HepG2 (cell line): ENCODE results near the gene RAB3B. TPM values are rescaled to one million over a fixed set of nuclear protein-coding genes. Genes with fewer than 3 reads are reported as not detected.

Source experiments
- FOXO1 ChIP-seq: sonication (generic); formaldehyde crosslinking; IDR thresholded peaks from 2 replicates; pipeline ENCODE4 v1.4.0; 2020; ENCODE audit warnings: missing genetic modification reagents
- FOXP1 ChIP-seq, 2 experiments: fragments of 450-650 bp in 1 of 2; IDR thresholded peaks; 2 replicates each; pipeline ENCODE4 v1.6.1; 2017 to 2018; ENCODE audit warnings: antibody characterized with exemption in 1 of 2
- ISX ChIP-seq: sonication (generic); formaldehyde crosslinking; conservative IDR thresholded peaks from 2 replicates; pipeline ENCODE4 v1.5.0; 2020; ENCODE audit warnings: missing genetic modification reagents
- NAIF1 ChIP-seq: sonication (generic); formaldehyde crosslinking; IDR thresholded peaks from 2 replicates; pipeline ENCODE4 v1.5.0; 2020; ENCODE audit warnings: mild to moderate bottlenecking, missing genetic modification reagents, borderline replicate concordance
- RBFOX2 ChIP-seq: fragments of 200-400 bp; formaldehyde crosslinking; IDR thresholded peaks from 2 replicates; pipeline ENCODE4 v1.6.1; 2017; ENCODE audit warnings: low read depth, mild to moderate bottlenecking, low read length
- SALL1 ChIP-seq: sonication (generic); formaldehyde crosslinking; IDR thresholded peaks from 2 replicates; pipeline ENCODE4 v1.8.0; 2022; ENCODE audit warnings: mild to moderate bottlenecking, missing genetic modification reagents
- SNAI1 ChIP-seq: sonication (generic); formaldehyde crosslinking; IDR thresholded peaks from 2 replicates; pipeline ENCODE4 v1.5.0; 2020; ENCODE audit warnings: mild to moderate bottlenecking, missing genetic modification reagents, borderline replicate concordance
- SOX6 ChIP-seq, 2 experiments: fragments of 450-650 bp in 1 of 2; sonication (generic) in 1 of 2; formaldehyde crosslinking in 1 of 2; IDR thresholded peaks; 2 replicates each; pipeline versions ENCODE4 v1.4.0 to v1.6.1; 2017 to 2020; ENCODE audit warnings: antibody characterized with exemption in 1 of 2, mild to moderate bottlenecking in 1 of 2, missing genetic modification reagents in 1 of 2
- ZBTB7A ChIP-seq: sonication (generic); formaldehyde crosslinking; IDR thresholded peaks from 2 replicates; pipeline ENCODE4 v1.8.0; 2022; ENCODE audit warnings: mild to moderate bottlenecking, missing genetic modification reagents
- ZC3H4 ChIP-seq: sonication (generic); formaldehyde crosslinking; IDR thresholded peaks from 2 replicates; pipeline ENCODE4 v1.4.0; 2020; ENCODE audit warnings: missing genetic modification reagents, borderline replicate concordance
- ZFP36 ChIP-seq: fragments of 150-350 bp; IDR thresholded peaks from 2 replicates; pipeline ENCODE4 v1.6.1; 2018; ENCODE audit warnings: borderline replicate concordance, low read length, low read depth; ENCODE audit not compliant: partially characterized antibody
- ZMYM2 ChIP-seq: sonication (generic); formaldehyde crosslinking; IDR thresholded peaks from 2 replicates; pipeline ENCODE4 v1.8.0; 2022; ENCODE audit warnings: mild to moderate bottlenecking, missing genetic modification reagents
- ZNF20 ChIP-seq: sonication (generic); formaldehyde crosslinking; IDR thresholded peaks from 2 replicates; pipeline ENCODE4 v1.4.0; 2020; ENCODE audit warnings: mild to moderate bottlenecking, moderate library complexity, missing genetic modification reagents
- ZNF335 ChIP-seq: sonication (generic); formaldehyde crosslinking; IDR thresholded peaks from 2 replicates; pipeline ENCODE4 v1.4.0; 2020; ENCODE audit warnings: missing genetic modification reagents
- ZNF674 ChIP-seq: sonication (generic); formaldehyde crosslinking; IDR thresholded peaks from 2 replicates; pipeline ENCODE4 v1.5.0; 2020; ENCODE audit warnings: low read depth, mild to moderate bottlenecking, missing genetic modification reagents
- ZSCAN21 ChIP-seq: sonication (generic); formaldehyde crosslinking; IDR thresholded peaks from 2 replicates; pipeline ENCODE4 v1.8.0; 2022; ENCODE audit warnings: mild to moderate bottlenecking, missing genetic modification reagents, moderate library complexity, borderline replicate concordance
- polyA plus RNA-seq, 8 experiments: library from polyadenylated mRNA; depleted of rRNA in 3 of 8; stranded (reverse) in 7 of 8; unstranded in 1 of 8; fragments of >200 nt; fragmentation: Illumina TruSeq in 4 of 8; extraction: Trizol in 4 of 8; gene quantifications; 2 replicates each; pipeline versions ENCODE4 v1.2.1 to v1.2.3, GENCODE V29; 2011 to 2016; ENCODE audit warnings: low read depth in 4 of 8, missing spikeins in 1 of 8, mixed read lengths in 1 of 8; ENCODE audit not compliant: insufficient read depth in 1 of 8
- total RNA-seq, 5 experiments: library from RNA; depleted of rRNA; stranded (reverse); fragments of >200 nt; fragmentation: Illumina TruSeq; extraction: Trizol; gene quantifications; 2 replicates each; pipeline ENCODE4 v1.2.3, GENCODE V29; 2016; ENCODE audit warnings: low read depth in 1 of 5
- TF ChIP-seq, protein P1 (sequence below): sonication (generic); formaldehyde crosslinking; IDR thresholded peaks from 2 replicates; pipeline ENCODE4 v1.5.1; 2020; ENCODE audit warnings: mild to moderate bottlenecking, missing genetic modification reagents
- TF ChIP-seq, protein P2 (sequence below): sonication (generic); formaldehyde crosslinking; IDR thresholded peaks from 2 replicates; pipeline ENCODE4 v1.4.0; 2020; ENCODE audit warnings: missing genetic modification reagents; ENCODE audit errors: not compliant biosample characterization
- TF ChIP-seq, protein P3 (sequence below): sonication (generic); formaldehyde crosslinking; IDR thresholded peaks from 2 replicates; pipeline ENCODE4 v1.4.0; 2020; ENCODE audit warnings: missing genetic modification reagents
- TF ChIP-seq, protein P4 (sequence below): sonication (generic); formaldehyde crosslinking; IDR thresholded peaks from 2 replicates; pipeline ENCODE4 v1.8.0; 2022; ENCODE audit warnings: missing genetic modification reagents, low read depth, mild to moderate bottlenecking, borderline replicate concordance

RAB3B gene
- total and polyA plus RNA-seq, 2 of the 13 experiments (the other 11 are each of a cell fraction or from before 2014, with no cell fraction given), result 1.0 to 1.2 TPM

DNA sequence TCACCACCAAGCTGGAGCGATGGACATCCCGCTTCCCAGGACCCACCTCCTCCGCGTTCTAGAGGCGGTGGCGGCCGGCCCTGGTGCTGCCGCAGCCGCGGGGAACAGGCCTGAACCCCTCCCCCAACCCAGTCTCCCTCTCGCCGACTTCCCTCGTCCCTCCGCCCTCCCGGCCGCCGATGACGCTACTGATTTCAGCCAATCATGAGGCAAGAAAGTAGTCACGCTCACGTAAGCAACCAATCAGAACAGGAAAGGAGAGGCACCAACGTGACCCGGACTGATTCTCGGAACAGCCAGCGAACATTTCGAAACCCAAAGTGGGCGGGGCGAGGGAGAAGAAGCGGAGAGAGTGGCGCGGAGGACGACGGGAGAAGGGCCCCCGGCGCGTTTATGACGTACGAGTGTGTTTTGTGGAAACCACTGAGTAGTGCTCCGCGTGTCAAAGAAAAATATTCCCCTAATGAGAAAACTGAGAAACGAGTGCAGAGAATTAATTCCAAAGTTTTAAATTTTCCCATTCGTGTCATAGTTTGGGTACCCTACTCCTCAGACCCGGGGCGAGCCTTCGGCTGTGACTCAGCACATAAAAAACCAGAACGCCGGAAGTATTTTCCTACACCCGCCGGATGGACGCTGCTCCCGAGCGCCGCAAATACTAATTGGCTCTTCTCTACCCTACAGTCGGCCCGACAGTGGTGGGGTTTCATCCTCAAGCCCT is 111.7 kb downstream of the RAB3B start, which contains the start of gene NRDC (continued):
- TF ChIP-seq ZC3H4, result 0 out of 2 replicates have a peak, but pooled peaks have one; percentile 37
- TF ChIP-seq, protein P1, sequence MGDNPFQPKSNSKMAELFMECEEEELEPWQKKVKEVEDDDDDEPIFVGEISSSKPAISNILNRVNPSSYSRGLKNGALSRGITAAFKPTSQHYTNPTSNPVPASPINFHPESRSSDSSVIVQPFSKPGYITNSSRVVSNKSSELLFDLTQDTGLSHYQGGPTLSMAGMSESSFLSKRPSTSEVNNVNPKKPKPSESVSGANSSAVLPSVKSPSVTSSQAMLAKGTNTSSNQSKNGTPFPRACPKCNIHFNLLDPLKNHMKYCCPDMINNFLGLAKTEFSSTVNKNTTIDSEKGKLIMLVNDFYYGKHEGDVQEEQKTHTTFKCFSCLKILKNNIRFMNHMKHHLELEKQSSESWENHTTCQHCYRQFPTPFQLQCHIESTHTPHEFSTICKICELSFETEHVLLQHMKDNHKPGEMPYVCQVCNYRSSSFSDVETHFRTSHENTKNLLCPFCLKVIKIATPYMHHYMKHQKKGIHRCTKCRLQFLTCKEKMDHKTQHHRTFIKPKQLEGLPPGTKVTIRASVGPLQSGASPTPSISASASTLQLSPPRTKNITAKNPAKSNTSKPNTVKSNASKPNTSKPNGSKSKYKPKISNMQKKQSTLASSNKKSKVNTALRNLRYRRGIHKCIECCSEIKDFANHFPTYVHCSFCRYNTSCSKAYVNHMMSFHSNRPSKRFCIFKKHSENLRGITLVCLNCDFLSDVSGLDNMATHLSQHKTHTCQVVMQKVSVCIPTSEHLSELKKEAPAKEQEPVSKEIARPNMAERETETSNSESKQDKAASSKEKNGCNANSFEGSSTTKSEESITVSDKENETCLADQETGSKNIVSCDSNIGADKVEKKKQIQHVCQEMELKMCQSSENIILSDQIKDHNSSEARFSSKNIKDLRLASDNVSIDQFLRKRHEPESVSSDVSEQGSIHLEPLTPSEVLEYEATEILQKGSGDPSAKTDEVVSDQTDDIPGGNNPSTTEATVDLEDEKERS, result 0 out of 2 replicates have a peak, but pooled peaks have one; percentile 78
- TF ChIP-seq ZMYM2 (CRISPR knock-in tag), result no peak
- TF ChIP-seq, protein P2, sequence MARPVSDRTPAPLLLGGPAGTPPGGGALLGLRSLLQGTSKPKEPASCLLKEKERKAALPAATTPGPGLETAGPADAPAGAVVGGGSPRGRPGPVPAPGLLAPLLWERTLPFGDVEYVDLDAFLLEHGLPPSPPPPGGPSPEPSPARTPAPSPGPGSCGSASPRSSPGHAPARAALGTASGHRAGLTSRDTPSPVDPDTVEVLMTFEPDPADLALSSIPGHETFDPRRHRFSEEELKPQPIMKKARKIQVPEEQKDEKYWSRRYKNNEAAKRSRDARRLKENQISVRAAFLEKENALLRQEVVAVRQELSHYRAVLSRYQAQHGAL (CRISPR knock-in tag), result no peak
- TF ChIP-seq, protein P3, sequence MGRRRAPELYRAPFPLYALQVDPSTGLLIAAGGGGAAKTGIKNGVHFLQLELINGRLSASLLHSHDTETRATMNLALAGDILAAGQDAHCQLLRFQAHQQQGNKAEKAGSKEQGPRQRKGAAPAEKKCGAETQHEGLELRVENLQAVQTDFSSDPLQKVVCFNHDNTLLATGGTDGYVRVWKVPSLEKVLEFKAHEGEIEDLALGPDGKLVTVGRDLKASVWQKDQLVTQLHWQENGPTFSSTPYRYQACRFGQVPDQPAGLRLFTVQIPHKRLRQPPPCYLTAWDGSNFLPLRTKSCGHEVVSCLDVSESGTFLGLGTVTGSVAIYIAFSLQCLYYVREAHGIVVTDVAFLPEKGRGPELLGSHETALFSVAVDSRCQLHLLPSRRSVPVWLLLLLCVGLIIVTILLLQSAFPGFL, result no peak
- TF ChIP-seq FOXO1 (CRISPR knock-in tag), result peak; percentile 35; the same call in 1 of the 2 replicates
- TF ChIP-seq ZNF20 (CRISPR knock-in tag), result no peak
- TF ChIP-seq FOXP1 (IDR thresholded peaks at IDR 0.05), result no peak
- peak; percentile 36; the same call in 1 of the 2 replicates for TF ChIP-seq FOXP1 (CRISPR knock-in tag; IDR thresholded peaks at IDR 0.05)
- TF ChIP-seq SNAI1 (CRISPR knock-in tag), result no peak
- TF ChIP-seq RBFOX2, result peak; percentile 78
- TF ChIP-seq SALL1 (CRISPR knock-in tag), result peak; percentile 70
- TF ChIP-seq ISX (CRISPR knock-in tag), result no peak
- no peak for TF ChIP-seq SOX6 (IDR thresholded peaks at IDR 0.05)
- TF ChIP-seq SOX6 (CRISPR knock-in tag; IDR thresholded peaks at IDR 0.05), result 0 out of 2 replicates have a peak, but pooled peaks have one; percentile 23
- TF ChIP-seq NAIF1 (CRISPR knock-in tag), result peak; percentile 91
- TF ChIP-seq ZSCAN21 (CRISPR knock-in tag), result 0 out of 2 replicates have a peak, but pooled peaks have one; percentile 33
- peak; percentile 80; the same call in 1 of the 2 replicates for TF ChIP-seq ZBTB7A (CRISPR knock-in tag)
- no peak for TF ChIP-seq ZFP36
- TF ChIP-seq ZNF335 (CRISPR knock-in tag), result peak; percentile 68; the same call in 1 of the 2 replicates
- no peak for TF ChIP-seq ZNF674 (CRISPR knock-in tag)
- TF ChIP-seq, protein P4, sequence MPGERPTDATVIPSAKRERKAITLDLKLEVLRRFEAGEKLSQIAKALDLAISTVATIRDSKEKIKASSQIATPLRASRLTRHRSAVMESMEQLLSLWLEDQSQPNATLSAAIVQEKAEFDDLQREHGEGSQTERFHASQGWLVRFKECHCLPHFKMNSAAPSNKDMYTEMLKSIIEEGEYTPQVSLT, result no peak
